GM23248 (cell line): ENCODE results near the gene ARHGAP24.

Source experiments
- EZH2 ChIP-seq: fragments of 200-600 bp; sonication (generic); IDR thresholded peaks from 2 replicates; pipeline ENCODE4 v1.6.1; 2018; ENCODE audit warnings: antibody characterized with exemption, mild to moderate bottlenecking; ENCODE audit not compliant: insufficient read depth, poor library complexity, severe bottlenecking
- EZH2phosphoT487 ChIP-seq: fragments of 200-600 bp; sonication (generic); IDR thresholded peaks from 2 replicates; pipeline ENCODE4 v1.6.1; 2018; ENCODE audit warnings: antibody characterized with exemption, moderate library complexity, mild to moderate bottlenecking, low read depth; ENCODE audit not compliant: insufficient read depth

DNA sequence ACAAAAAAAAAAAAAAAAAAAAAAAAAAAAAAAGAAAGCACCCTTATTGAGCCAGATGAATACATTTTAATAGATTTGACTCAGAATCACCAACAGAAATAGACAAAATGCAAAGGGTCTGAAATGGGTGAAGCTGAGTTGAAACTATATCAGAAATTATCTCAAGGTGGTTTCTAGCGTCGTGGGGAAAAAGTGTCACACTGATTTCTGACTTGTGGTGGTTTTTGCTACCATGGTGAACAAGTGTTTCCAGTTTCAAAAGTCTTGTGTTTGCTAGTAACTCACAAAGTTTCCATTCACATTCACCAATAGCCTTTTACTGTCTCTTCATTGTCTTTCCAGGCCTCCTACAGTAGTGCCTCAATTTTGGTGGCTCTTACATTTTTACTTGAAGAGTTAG lies 135.5 kb downstream of the ARHGAP24 start:
- TF ChIP-seq EZH2 (no peak), EZH2phosphoT487 (no peak)
